ENCODE results near the gene TM9SF2.
"Not testable (repeated sequence)": the region's sequence is repeated elsewhere in the genome, so short reads cannot be mapped to it uniquely, and the experiment has no call there.

TM9SF2 gene

GRCh38 chr13:99489028-99489427, 12.2 kb upstream of the TM9SF2 start:
- no peak overlapping the region for H3K4me3 ChIP-seq (ENCODE audit: control insufficient read depth, low read depth, low read length)
- no peak for TF ChIP-seq CTCF (conservative IDR thresholded peaks at IDR 0.05; ENCODE audit: control insufficient read depth, insufficient read depth, low read depth, low read length)
- no peak for DNase-seq (ENCODE audit: low read depth)

- H3K4me3 ChIP-seq (ENCODE audit: control insufficient read depth, low read depth, low read length); DNase-seq (ENCODE audit: low read depth): not testable (repeated sequence)
Observed at GRCh38 chr13:99491750-99492149, 9.5 kb upstream of the TM9SF2 start.

- TF ChIP-seq CTCF (conservative IDR thresholded peaks at IDR 0.05; ENCODE audit: control insufficient read depth, insufficient read depth, low read depth, low read length): no peak
- H3K4me3 ChIP-seq (ENCODE audit: control insufficient read depth, low read depth, low read length): peak overlapping the region; percentile 46
- DNase-seq (ENCODE audit: low read depth): no peak
Observed at GRCh38 chr13:99495466-99496183, 5.6 kb upstream of the TM9SF2 start.

- peak; percentile 88 for DNase-seq (ENCODE audit: low read depth)
- peak overlapping the region; percentile 46 for H3K4me3 ChIP-seq (ENCODE audit: control insufficient read depth, low read depth, low read length)
- no peak for TF ChIP-seq CTCF (conservative IDR thresholded peaks at IDR 0.05; ENCODE audit: control insufficient read depth, insufficient read depth, low read depth, low read length)
Observed at GRCh38 chr13:99496184-99497142, 4.8 kb upstream of the TM9SF2 start.

- TF ChIP-seq CTCF (conservative IDR thresholded peaks at IDR 0.05; ENCODE audit: control insufficient read depth, insufficient read depth, low read depth, low read length): no peak
- DNase-seq (ENCODE audit: low read depth): peak; percentile 96
Observed at GRCh38 chr13:99498171-99499161, 2.8 kb upstream of the TM9SF2 start.

GRCh38 chr13:99500839-99501183, 461 bp upstream of the TM9SF2 start:
- no peak for DNase-seq (ENCODE audit: low read depth)
- peak overlapping the region; percentile 97 for H3K4me3 ChIP-seq (ENCODE audit: control insufficient read depth, low read depth, low read length)
- no peak for TF ChIP-seq CTCF (conservative IDR thresholded peaks at IDR 0.05; ENCODE audit: control insufficient read depth, insufficient read depth, low read depth, low read length)

More at GRCh38 chr13:99498171-99499161, 2.8 kb upstream of the TM9SF2 start:
- H3K4me3 ChIP-seq (ENCODE audit: control insufficient read depth, low read depth, low read length): peak overlapping the region; percentile 58

Data from fibroblast of mammary gland (primary cell).